ENCODE data around the gene DPYD. TPM values are rescaled to one million over a fixed set of nuclear protein-coding genes. Genes with fewer than 3 reads are reported as not detected.

The DPYD gene
- total RNA-seq, 1 experiment from 2014 or later: 0.46 TPM

GRCh38 chr1:97920276-97920831, 480 bp downstream of the DPYD start (continued):
- no peak for TF ChIP-seq USF2 (CRISPR knock-in tag; IDR thresholded peaks at IDR 0.05)
- no peak for TF ChIP-seq ZNF532 (CRISPR knock-in tag; IDR thresholded peaks at IDR 0.05; ENCODE audit: borderline replicate concordance)
- no peak for TF ChIP-seq ZNF281 (CRISPR knock-in tag; IDR thresholded peaks at IDR 0.05)
- no peak for TF ChIP-seq PREB (CRISPR knock-in tag; IDR thresholded peaks at IDR 0.05; ENCODE audit: borderline replicate concordance)
- TF ChIP-seq HMGA2 (CRISPR knock-in tag; IDR thresholded peaks at IDR 0.05): no peak
- TF ChIP-seq CDX4 (CRISPR knock-in tag; IDR thresholded peaks at IDR 0.05; ENCODE audit: borderline replicate concordance): no peak
- no peak for TF ChIP-seq STAT6 (CRISPR knock-in tag; conservative IDR thresholded peaks at IDR 0.05; ENCODE audit: low read depth)
- no peak for TF ChIP-seq ZNF317 (CRISPR knock-in tag; IDR thresholded peaks at IDR 0.05; ENCODE audit: borderline replicate concordance, low read depth)
- no peak for TF ChIP-seq SP1 (CRISPR knock-in tag; conservative IDR thresholded peaks at IDR 0.05)
- TF ChIP-seq PRDM15 (CRISPR knock-in tag; IDR thresholded peaks at IDR 0.05): no peak
- TF ChIP-seq CREM (CRISPR knock-in tag; IDR thresholded peaks at IDR 0.05): no peak
- TF ChIP-seq MLX (CRISPR knock-in tag; IDR thresholded peaks at IDR 0.05): no peak
- no peak for TF ChIP-seq PRRX2 (CRISPR knock-in tag; IDR thresholded peaks at IDR 0.05)

Data from WTC11 (cell line).